NCI-H2171 (cell line): ENCODE data around the gene DBN1.

Experiments
- DNase-seq: peaks from one replicate; lab custom pipeline; 2025; lab: John Stamatoyannopoulos, UW

Gene DBN1

DNA sequence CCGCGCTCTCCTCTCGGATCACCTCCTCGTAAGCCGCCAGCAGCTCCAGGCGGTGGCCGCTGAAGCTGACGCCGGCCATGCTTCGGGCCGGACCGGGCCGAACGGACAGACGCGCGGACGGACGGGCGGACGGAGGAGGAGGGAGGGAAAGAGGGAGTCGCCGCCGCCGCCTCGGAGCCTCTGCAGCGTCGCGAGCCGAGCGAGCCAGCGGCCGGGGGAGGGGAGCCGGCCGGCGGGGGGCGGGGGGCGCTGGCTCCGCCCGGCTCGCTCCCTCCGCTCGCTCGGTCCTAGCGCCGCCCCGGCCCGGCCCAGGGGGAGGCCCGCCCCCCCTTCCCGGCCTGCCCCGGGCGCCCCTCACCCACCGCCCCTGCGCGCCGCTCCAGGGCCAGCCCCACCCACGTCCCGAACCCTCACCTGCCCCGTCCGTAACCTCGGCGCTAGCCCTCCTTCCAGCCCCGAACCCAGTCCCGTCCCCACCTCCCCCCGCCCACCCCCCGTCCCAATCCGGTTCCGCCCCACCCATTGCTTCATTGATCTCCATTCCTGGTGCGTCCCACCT, at the start of gene DBN1:
Gene DBN1, minus strand, starts transcription at position 192 of the 559 bp plus-strand sequence. Its CDS starts 113 bp downstream, at position 79.
- DNase-seq, result peak; percentile 30

- no peak for DNase-seq
These were observed 47.6 kb upstream of the DBN1 start for GRCh38 chr5:177520916-177521513.

DNA sequence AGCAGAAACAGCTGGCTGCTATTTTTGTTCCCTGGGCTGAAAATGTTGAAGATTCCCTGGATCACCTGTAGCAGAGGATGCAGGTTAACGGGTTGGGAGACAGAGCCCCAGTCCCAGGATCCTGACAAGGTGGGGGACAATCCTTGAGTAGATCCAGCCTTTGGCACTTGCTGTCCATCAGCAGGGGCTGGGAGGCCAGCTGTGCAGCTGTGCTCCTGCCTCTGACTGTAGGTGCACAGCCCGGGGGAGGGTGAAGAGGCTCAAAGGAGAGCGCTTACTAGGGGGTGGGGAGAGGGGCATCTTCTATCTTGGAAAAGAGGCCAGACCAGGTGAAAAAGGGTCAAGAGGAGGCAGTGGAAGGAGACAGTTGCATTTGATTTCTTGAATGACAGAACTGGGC, 46.8 kb upstream of the DBN1 start:
- DNase-seq, result no peak

GRCh38 chr5:177519463-177520235, 46.2 kb upstream of the DBN1 start:
- DNase-seq, result no peak

- peak; percentile 89 for DNase-seq
These were observed 43.5 kb upstream of the DBN1 start, which contains the start of gene DDX41 for GRCh38 chr5:177516601-177517568. Gene DDX41 (minus strand): TSS chr5:177516961. CDS start chr5:177516945, 16 bp downstream.

DNA sequence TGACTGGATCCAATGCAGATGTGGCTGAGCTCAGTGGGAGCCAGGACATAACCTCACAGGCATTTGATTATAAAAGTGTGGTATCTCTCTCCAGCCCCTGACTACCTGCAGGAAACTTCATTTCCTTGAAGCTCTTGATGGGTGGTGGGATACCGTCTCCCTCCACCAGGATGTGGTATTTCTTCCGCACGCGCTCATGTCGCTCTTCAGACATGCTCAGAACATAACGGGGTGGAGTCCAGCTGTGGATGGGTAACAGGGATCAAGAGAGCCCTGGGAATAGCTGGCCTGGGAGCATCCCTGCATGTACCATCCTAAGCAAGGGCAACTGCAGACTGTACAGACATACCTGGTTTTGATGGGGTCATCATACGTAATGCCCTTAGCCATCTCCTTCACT, 42.1 kb upstream of the DBN1 start:
- no peak for DNase-seq

GRCh38 chr5:177514541-177514940, 41.1 kb upstream of the DBN1 start:
- no peak for DNase-seq

DNA sequence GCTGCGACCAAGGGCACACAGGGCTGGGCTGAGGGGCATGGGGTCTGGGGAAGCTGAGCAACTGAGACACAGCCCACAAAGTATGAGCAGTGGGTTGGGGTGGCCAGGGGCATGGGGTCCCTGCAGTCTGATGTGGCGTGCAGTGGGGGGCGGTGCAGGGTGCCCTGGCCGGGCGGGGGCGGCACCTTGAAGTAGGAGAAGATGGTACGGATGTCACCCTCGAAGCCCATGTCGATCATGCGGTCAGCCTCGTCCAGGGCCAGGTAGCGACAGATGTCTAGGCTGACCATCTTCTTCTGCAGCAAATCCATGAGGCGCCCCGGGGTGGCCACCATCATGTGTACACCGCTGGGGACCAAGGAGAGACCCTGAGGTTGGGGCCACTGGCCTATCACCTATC, 40.1 kb upstream of the DBN1 start:
- no peak for DNase-seq

GRCh38 chr5:177512736-177513380, 39.4 kb upstream of the DBN1 start:
- no peak for DNase-seq

DNA sequence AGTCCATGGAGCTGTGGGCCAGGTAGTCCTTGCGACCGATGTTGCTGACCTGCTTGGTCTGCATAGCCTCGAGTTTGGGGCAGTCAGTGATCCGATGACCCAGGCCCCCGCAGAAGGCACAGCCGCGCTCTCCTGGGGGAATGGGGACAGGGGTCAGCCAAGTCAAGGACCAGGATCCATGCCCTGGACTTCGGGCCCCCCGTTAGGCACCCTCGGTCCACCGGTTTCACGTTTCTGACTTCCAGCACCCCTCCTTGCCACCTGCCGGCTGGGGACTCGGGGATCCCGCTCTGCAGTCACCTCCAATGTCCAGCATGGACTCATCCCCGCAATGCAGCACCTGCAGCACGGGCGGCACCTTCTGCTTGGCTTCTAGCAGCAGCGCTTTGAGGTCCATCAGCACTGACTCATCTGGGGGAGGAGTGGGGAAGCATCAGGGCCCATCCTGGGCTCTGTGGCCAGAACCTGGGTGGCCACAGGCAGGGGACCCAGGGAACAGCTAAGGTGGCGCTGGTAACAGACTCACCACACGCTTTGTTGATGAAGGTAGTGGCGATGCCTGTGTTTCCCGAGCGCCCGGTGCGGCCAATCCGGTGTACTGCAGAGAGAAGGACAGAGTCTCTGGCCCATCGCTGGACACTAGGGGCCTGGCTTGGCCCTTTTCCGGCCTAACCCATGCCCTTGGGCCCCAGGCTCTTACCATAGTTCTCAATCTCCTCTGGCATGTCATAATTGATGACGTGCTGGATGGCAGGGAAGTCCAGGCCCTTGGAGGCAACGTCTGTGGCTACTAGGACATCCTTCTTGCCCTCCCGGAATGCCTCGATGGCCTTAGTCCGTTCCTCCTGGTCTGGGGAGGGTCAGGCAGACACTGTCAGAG, 38.6 kb upstream of the DBN1 start:
- no peak for DNase-seq

DNA sequence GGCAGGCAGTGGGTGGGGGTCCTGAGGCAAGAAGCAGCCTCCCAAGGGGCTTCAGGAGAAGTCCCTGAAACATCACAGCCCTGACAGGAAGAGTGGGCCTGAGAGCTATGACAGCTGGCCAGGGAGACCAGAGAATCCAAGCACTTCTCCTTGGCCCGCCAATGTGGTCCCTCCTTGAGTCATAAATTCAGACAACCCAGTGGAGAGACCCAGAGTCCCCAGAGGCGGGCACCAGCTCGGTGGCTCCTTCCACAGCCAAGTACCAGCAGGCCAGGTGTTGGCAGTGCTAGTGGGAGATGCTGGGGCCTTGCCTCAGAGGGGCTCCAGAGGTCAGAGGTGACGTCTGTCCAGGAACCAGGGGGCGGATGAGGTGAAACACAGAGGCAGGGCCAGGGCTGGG, 37.7 kb upstream of the DBN1 start:
- DNase-seq, result no peak

GRCh38 chr5:177510567-177511053, 37.2 kb upstream of the DBN1 start:
- DNase-seq, result no peak

DNA sequence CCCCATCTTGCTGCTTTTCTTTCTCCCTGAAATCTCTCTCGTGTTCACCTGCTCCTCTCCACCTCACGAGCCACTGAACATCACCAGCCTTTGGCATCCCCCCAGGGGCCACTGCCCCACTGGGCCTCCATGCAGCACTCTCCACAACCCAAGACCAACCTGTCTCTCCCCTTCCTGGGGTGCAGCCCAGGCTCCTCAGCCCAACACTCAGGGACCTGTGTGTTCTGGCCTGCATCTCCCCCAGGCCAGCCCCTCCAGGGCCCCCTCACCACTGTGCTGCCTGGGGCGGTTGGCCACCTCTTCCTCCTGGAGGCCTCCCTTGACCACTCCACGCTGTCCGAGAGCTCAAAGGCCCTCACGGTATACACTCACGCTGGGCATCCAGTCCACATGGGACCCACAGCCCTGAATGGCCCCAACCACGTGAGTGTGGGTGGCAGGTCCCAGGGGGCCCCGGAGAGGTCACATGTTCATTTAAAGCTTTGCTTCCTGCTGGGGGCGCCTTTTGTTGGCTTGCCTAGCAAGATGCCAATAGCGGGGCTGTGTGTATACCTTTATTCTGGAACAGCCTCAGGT, 36.6 kb upstream of the DBN1 start:
- DNase-seq, result no peak

DNA sequence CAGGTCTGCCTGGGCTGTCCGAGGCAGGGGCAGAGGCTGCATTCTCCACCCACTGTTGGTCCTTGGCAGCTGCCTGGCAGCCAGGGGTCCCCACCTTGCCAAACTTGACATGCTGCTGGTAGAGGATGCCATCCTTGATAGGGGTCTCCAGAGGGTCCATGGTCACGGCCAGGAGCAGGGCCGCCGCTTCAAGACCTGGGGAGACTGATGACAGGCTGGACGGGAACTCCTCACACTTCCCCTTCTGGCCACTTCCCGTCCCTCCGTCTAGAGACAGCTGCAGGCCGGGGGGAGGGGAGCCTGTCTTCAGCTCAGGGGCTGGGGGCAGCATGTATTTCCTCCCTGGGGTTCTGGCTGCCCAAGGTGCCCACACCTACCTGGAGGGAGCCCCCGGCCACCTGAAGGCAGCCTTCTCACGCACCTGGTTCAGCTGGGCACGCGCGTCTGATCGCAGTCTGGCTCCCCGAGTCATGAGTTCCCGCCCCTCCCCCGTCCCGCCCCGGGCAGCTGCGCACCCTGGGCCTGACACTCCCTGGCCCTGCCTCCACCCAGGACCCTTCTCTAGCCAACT, 36.0 kb upstream of the DBN1 start, which contains the start of gene DOK3:
Gene DOK3, minus strand, starts transcription at position 446 of the 571 bp plus-strand sequence. Its CDS starts 286 bp downstream, at position 160.
- DNase-seq, result no peak

- no peak for DNase-seq
These were observed 35.4 kb upstream of the DBN1 start for GRCh38 chr5:177508837-177509236.

DNA sequence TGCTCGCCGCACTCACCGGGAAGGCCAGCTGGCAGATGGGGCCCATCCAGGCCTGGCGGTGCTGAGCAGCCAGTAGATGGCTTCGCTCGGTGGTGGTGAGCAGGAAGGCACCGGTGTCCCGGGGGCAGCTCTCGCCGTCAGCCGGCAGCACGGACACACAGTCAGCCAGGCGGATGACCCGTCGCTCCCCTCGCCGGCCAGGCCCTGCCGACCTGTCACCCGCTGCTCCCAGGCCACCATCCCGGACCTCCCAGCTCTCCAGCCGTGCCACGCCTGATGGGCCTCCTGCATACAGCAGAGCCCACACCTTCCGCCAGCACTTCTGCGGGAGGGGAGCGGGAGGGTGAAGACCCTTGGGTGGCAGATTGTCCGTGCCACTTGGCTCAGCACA, 34.8 kb upstream of the DBN1 start:
- no peak for DNase-seq

GRCh38 chr5:177507596-177508220, 34.3 kb upstream of the DBN1 start:
- DNase-seq, result no peak

- DNase-seq, result no peak
These were observed 33.7 kb upstream of the DBN1 start for GRCh38 chr5:177507165-177507564.

DNA sequence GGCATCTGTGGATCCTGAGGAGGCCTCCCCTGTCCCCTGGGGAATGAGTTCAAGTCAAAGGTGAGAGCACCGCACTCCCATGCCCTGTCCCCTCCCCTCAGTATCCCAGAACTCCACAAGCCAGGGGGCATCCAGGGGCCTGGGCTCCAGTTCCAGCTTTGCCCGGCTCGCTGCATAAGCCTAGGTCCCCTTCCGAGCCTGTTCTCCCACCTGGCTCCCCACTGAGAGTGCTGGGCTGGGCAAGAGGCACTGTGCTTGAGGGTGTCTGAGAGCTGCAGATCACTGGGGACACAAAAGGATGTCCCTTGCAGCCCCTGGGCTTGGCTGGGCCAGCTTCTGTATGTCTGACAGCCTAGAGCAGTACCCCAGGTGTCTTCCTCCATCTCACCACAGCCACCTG, 31.6 kb upstream of the DBN1 start:
- DNase-seq, result no peak
